GM12878 (cell line): Measurements from ENCODE around the gene TBCCD1. TPM values are rescaled to one million over a fixed set of nuclear protein-coding genes. Genes with fewer than 3 reads are reported as not detected.

Source experiments
- ATAC-seq: fragments of 200-7000 bp; cut with Tn5 transposase; 3 replicates; pipeline ENCODE4 v1.9.1; 2020; ENCODE audit warnings: mild to moderate bottlenecking, moderate library complexity
- BruUV-seq: library from RNA; stranded (reverse); fragments of 400-500 nt; replicated peaks from 2 replicates; lab custom pipeline; 2021; lab: Mats Ljungman, UMichigan
- CTCF ChIA-PET: fragments of 300-600 bp; sonication (Branson Sonifier 250); formaldehyde crosslinking; extraction: SDS; loops from one replicate; lab custom pipeline; 2021; ENCODE audit warnings: inconsistent platforms; lab: Yijun Ruan, JAX
- POLR2A ChIA-PET: fragments of 350-600 bp; formaldehyde crosslinking; extraction: SDS; loops from one replicate; lab custom pipeline; 2021; ENCODE audit warnings: inconsistent platforms; lab: Charles Lee
- RAD21 ChIA-PET: fragments of 300-600 bp; sonication (Branson Sonifier 250); formaldehyde crosslinking; loops from one replicate; lab custom pipeline; 2023; ENCODE audit warnings: antibody characterized with exemption; ENCODE audit not compliant: unreplicated experiment; lab: Charles Lee
- SMC1A ChIA-PET: fragments of 300-600 bp; sonication (Branson Sonifier 250); formaldehyde crosslinking; loops from one replicate; lab custom pipeline; 2023; ENCODE audit not compliant: unreplicated experiment, uncharacterized antibody; lab: Charles Lee
- DNase-seq: peaks from one replicate; pipeline ENCODE4 v3.0.0-alpha.2; 2011; ENCODE audit warnings: low read depth, low spot score
- FAIRE-seq: peaks from 3 replicates; lab custom pipeline; 2011; peaks lifted over from hg19 to GRCh38; lab: Jason Lieb, UNC
- H2AFZ ChIP-seq: 2 replicates; pipeline ENCODE4 v1.6.0; 2011; ENCODE audit warnings: low read depth, low read length, control low read depth; ENCODE audit not compliant: control insufficient read depth
- H3K27ac ChIP-seq: 2 replicates; pipeline ENCODE4 v1.5.1; 2011; ENCODE audit warnings: control low read depth; ENCODE audit not compliant: control insufficient read depth, insufficient read depth
- H3K27me3 ChIP-seq, 2 experiments: replicated peaks in 1 of 2; 2 replicates each; pipeline versions ENCODE4 v1.6.0 to v1.6.1; 2011; ENCODE audit warnings: low read length in 1 of 2; ENCODE audit not compliant: control insufficient read depth in 2 of 2, insufficient read depth in 2 of 2
- H3K36me3 ChIP-seq, 2 experiments: 2 replicates each; pipeline ENCODE4 v1.5.1; 2011; ENCODE audit warnings: low read length in 1 of 2; ENCODE audit not compliant: control insufficient read depth in 2 of 2, insufficient read depth in 2 of 2
- H3K4me1 ChIP-seq: 2 replicates; pipeline ENCODE4 v1.6.1; 2011; ENCODE audit warnings: mild to moderate bottlenecking, low read length, moderate library complexity, mixed read lengths; ENCODE audit not compliant: control insufficient read depth, insufficient read depth
- H3K4me2 ChIP-seq: 2 replicates; pipeline ENCODE4 v1.6.0; 2011; ENCODE audit warnings: control low read depth; ENCODE audit not compliant: control insufficient read depth, insufficient read depth
- H3K4me3 ChIP-seq: fragments of 200-600 bp; sonication (generic); 2 replicates; pipeline ENCODE4 v1.5.1; 2016
- H3K79me2 ChIP-seq: 2 replicates; pipeline ENCODE4 v1.6.0; 2011; ENCODE audit warnings: low read length; ENCODE audit not compliant: control insufficient read depth, insufficient read depth
- H3K9ac ChIP-seq: 2 replicates; pipeline ENCODE4 v1.8.0; 2011; ENCODE audit warnings: low read length, control low read depth, mixed read lengths; ENCODE audit not compliant: control insufficient read depth, insufficient read depth
- H3K9me3 ChIP-seq: replicated peaks from 3 replicates; pipeline ENCODE4 v1.5.1; 2011; ENCODE audit warnings: mild to moderate bottlenecking, low read length; ENCODE audit not compliant: control insufficient read depth, insufficient read depth
- H4K20me1 ChIP-seq: 2 replicates; pipeline ENCODE4 v1.6.0; 2011; ENCODE audit not compliant: control insufficient read depth, insufficient read depth
- IKZF2 ChIP-seq, 2 experiments: fragments of 450-650 bp; IDR thresholded peaks; 2 replicates each; pipeline ENCODE4 v1.6.1; 2017; ENCODE audit warnings: mild to moderate bottlenecking in 2 of 2, moderate library complexity in 2 of 2
- RCOR1 ChIP-seq: conservative IDR thresholded peaks from 2 replicates; pipeline ENCODE4 v1.6.1; 2012; ENCODE audit warnings: low read depth, low read length, improper control_type of control experiment
- YY1 ChIP-seq: IDR thresholded peaks from 2 replicates; pipeline ENCODE4 v1.6.1; 2011; ENCODE audit warnings: low read depth, mild to moderate bottlenecking, low read length
- WGBS: methylation state at CpG from one replicate; pipeline ENCODE4 v1.1.6; 2016; ENCODE audit warnings: low lambda C conversion rate; ENCODE audit not compliant: insufficient replicate concordance, insufficient coverage; ENCODE audit errors: missing lambda C conversion rate; 5-methylcytosine and 5-hydroxymethylcytosine counted together
- in situ Hi-C: fragments of 300-500 bp; cut with MboI; formaldehyde crosslinking; loops from 9 replicates; pipeline ENCODE4 v1.14.3; 2018; ENCODE audit warnings: mixed read lengths
- intact Hi-C: fragments of 100-400 bp; cut with micrococcal nuclease; formaldehyde crosslinking; loops from one replicate; pipeline ENCODE4 v1.14.2; 2022; ENCODE audit not compliant: unreplicated experiment
- polyA plus RNA-seq, 11 experiments: library from polyadenylated mRNA; depleted of rRNA in 4 of 11; unstranded in 6 of 11; stranded (reverse) in 5 of 11; fragments of >200 nt; fragmentation: Nextera tagmentation in 4 of 11; fragmentation: Illumina TruSeq in 1 of 11; extraction: Ambion mirVana in 4 of 11; extraction: Trizol in 1 of 11; gene quantifications; 1 replicate in 1 of 11; 2 replicates in 10 of 11; pipeline versions ENCODE4 v1.2.1 to v1.2.3, GENCODE V29; 2011 to 2016; ENCODE audit warnings: inconsistent platforms in 2 of 11, missing spikeins in 2 of 11, low read depth in 1 of 11
- total RNA-seq, 4 experiments: library from RNA; depleted of rRNA in 3 of 4; stranded (reverse); fragments of >200 nt in 3 of 4; fragmentation: Illumina TruSeq in 1 of 4; extraction: Trizol in 1 of 4; gene quantifications; 2 replicates each; pipeline versions ENCODE4 v1.2.1 to v1.2.3, GENCODE V29; 2013 to 2021
- TF ChIP-seq, protein P1 (sequence below): IDR thresholded peaks from 2 replicates; pipeline ENCODE4 v1.6.1; 2011; ENCODE audit warnings: mild to moderate bottlenecking, low read depth, low read length, moderate library complexity; ENCODE audit not compliant: insufficient replicate concordance
- TF ChIP-seq, protein P2 (sequence below): IDR thresholded peaks from 2 replicates; pipeline ENCODE4 v1.6.1; 2011; ENCODE audit warnings: low read depth, low read length, improper control_type of control experiment, borderline replicate concordance

TBCCD1 gene
- total and polyA plus RNA-seq, 10 of the 15 experiments (the other 5 are each of a cell fraction or from before 2014, with no cell fraction given) = 6.9 to 23.4 (median 14.7) TPM

- FAIRE-seq = no peak
- ChIA-PET RAD21 (interaction anchor here (0.8 to 1.6 kb wide), 2 partner anchors 43 to 384 kb away, joined by 3 read pairs; no protein-coding TSS in a partner anchor), POLR2A (interaction anchor here (0.6 kb wide), 1 partner anchor 256 kb away, joined by 3 read pairs; no protein-coding TSS in a partner anchor)
These were observed 69.5 kb downstream of the TBCCD1 start for GRCh38 chr3:186497608-186498007.

More at GRCh38 chr3:186497608-186498007, 69.5 kb downstream of the TBCCD1 start:
- no TSS peak for BruUV-seq
- CTCF ChIA-PET = interaction anchor here (1.7 kb wide), 1 partner anchor 41 kb away, joined by 6 read pairs; no protein-coding TSS in a partner anchor
- 48% methylated on average over 4 of the region's 4 CpGs for WGBS
- no peaks in the 10 kb centered on the region for H3K9me3 ChIP-seq
- H3K4me1 ChIP-seq = no peaks in the 10 kb centered on the region
- no peak overlapping the region for H2AFZ ChIP-seq
- intact Hi-C loops = no loop called here
- SMC1A ChIA-PET = interaction anchor here (0.6 to 1.4 kb wide), 3 partner anchors 9 to 46 kb away, joined by 3 to 4 read pairs (median 3); no protein-coding TSS in a partner anchor
- no peak overlapping the region for H3K9ac ChIP-seq
- no peaks in the 10 kb centered on the region for H4K20me1 ChIP-seq
- H3K27me3 ChIP-seq = no peaks in the 10 kb centered on the region
- H3K79me2 ChIP-seq = no peaks in the 10 kb centered on the region
- no peak overlapping the region for H3K4me2 ChIP-seq
- DNase-seq (no peak), ATAC-seq (no peak)
- no peak overlapping the region for H3K4me3 ChIP-seq
- no peak overlapping the region for H3K27ac ChIP-seq
- TF ChIP-seq, protein P1, sequence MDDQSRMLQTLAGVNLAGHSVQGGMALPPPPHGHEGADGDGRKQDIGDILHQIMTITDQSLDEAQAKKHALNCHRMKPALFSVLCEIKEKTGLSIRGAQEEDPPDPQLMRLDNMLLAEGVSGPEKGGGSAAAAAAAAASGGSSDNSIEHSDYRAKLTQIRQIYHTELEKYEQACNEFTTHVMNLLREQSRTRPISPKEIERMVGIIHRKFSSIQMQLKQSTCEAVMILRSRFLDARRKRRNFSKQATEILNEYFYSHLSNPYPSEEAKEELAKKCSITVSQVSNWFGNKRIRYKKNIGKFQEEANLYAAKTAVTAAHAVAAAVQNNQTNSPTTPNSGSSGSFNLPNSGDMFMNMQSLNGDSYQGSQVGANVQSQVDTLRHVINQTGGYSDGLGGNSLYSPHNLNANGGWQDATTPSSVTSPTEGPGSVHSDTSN = no peak
- no peak for TF ChIP-seq IKZF2 (IDR thresholded peaks at IDR 0.05)
- TF ChIP-seq, protein P2, sequence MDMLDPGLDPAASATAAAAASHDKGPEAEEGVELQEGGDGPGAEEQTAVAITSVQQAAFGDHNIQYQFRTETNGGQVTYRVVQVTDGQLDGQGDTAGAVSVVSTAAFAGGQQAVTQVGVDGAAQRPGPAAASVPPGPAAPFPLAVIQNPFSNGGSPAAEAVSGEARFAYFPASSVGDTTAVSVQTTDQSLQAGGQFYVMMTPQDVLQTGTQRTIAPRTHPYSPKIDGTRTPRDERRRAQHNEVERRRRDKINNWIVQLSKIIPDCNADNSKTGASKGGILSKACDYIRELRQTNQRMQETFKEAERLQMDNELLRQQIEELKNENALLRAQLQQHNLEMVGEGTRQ = no peak
- no peak for TF ChIP-seq RCOR1
- no peak for TF ChIP-seq YY1
- TF ChIP-seq, all 136 proteins: peak for 0
- H3K36me3 ChIP-seq = no peaks in the 10 kb centered on the region
- in situ Hi-C loops = no loop called here
